ENCODE data around the gene C9orf50.

Gene C9orf50

GRCh38 chr9:129655696-129656095 is 34.8 kb upstream of the C9orf50 start:
- ATAC-seq (replicated peaks; ENCODE audit: extremely low read depth, poor library complexity, severe bottlenecking) (no peak), DNase-seq (ENCODE audit: low spot score in 2 of 2) (no peak)
- H3K27me3 Mint-ChIP-seq, result no peaks in the 10 kb centered on the region
- H3K9me3 Mint-ChIP-seq, result no peaks in the 10 kb centered on the region
- peaks cover 4% of the 10 kb centered on the region for H3K36me3 Mint-ChIP-seq (ENCODE audit: insufficient read depth)
- no peak overlapping the region for H3K27ac Mint-ChIP-seq (ENCODE audit: low read depth)
- H3K4me1 Mint-ChIP-seq, result no peaks in the 10 kb centered on the region
- no peak overlapping the region for H3K4me3 Mint-ChIP-seq

GRCh38 chr9:129655154-129655553 is 34.3 kb upstream of the C9orf50 start:
- no peak for ATAC-seq (replicated peaks; ENCODE audit: extremely low read depth, poor library complexity, severe bottlenecking)
- H3K4me1 Mint-ChIP-seq, result no peaks in the 10 kb centered on the region
- no peak for DNase-seq (ENCODE audit: low spot score in 2 of 2)
- no peak overlapping the region for H3K27ac Mint-ChIP-seq (ENCODE audit: low read depth)
- peaks cover 4% of the 10 kb centered on the region for H3K36me3 Mint-ChIP-seq (ENCODE audit: insufficient read depth)
- no peaks in the 10 kb centered on the region for H3K27me3 Mint-ChIP-seq
- H3K9me3 Mint-ChIP-seq, result no peaks in the 10 kb centered on the region
- H3K4me3 Mint-ChIP-seq, result no peak overlapping the region

GRCh38 chr9:129654554-129655040 is 33.7 kb upstream of the C9orf50 start:
- no peak overlapping the region for H3K4me3 Mint-ChIP-seq
- no peaks in the 10 kb centered on the region for H3K9me3 Mint-ChIP-seq
- no peaks in the 10 kb centered on the region for H3K4me1 Mint-ChIP-seq
- DNase-seq (ENCODE audit: low spot score in 2 of 2) (no peak), ATAC-seq (replicated peaks; ENCODE audit: extremely low read depth, poor library complexity, severe bottlenecking) (no peak)
- no peak overlapping the region for H3K27ac Mint-ChIP-seq (ENCODE audit: low read depth)
- peaks cover 4% of the 10 kb centered on the region for H3K36me3 Mint-ChIP-seq (ENCODE audit: insufficient read depth)
- no peaks in the 10 kb centered on the region for H3K27me3 Mint-ChIP-seq

GRCh38 chr9:129653823-129654553 is 33.1 kb upstream of the C9orf50 start:
- H3K27me3 Mint-ChIP-seq, result no peaks in the 10 kb centered on the region
- peaks cover 4% of the 10 kb centered on the region for H3K36me3 Mint-ChIP-seq (ENCODE audit: insufficient read depth)
- no peak overlapping the region for H3K4me3 Mint-ChIP-seq
- H3K9me3 Mint-ChIP-seq, result no peaks in the 10 kb centered on the region
- H3K27ac Mint-ChIP-seq (ENCODE audit: low read depth), result no peak overlapping the region
- no peak for ATAC-seq (replicated peaks; ENCODE audit: extremely low read depth, poor library complexity, severe bottlenecking)
- no peak for DNase-seq (ENCODE audit: low spot score in 2 of 2)
- no peaks in the 10 kb centered on the region for H3K4me1 Mint-ChIP-seq

GRCh38 chr9:129650680-129651235 is 29.9 kb upstream of the C9orf50 start:
- Mint-ChIP-seq H3K9me3 (no peaks in the 10 kb centered on the region), H3K4me1 (no peaks in the 10 kb centered on the region), H3K27ac (ENCODE audit: low read depth) (no peak overlapping the region), H3K4me3 (no peak overlapping the region), H3K36me3 (ENCODE audit: insufficient read depth) (peaks cover 2% of the 10 kb centered on the region), H3K27me3 (no peaks in the 10 kb centered on the region)
- ATAC-seq (replicated peaks; ENCODE audit: extremely low read depth, poor library complexity, severe bottlenecking) (peak; percentile 24), DNase-seq (ENCODE audit: low spot score in 2 of 2) (no peak)

- Mint-ChIP-seq H3K27ac (ENCODE audit: low read depth) (no peak overlapping the region), H3K4me1 (no peaks in the 10 kb centered on the region), H3K9me3 (no peaks in the 10 kb centered on the region), H3K36me3 (ENCODE audit: insufficient read depth) (peaks cover 4% of the 10 kb centered on the region), H3K4me3 (no peak overlapping the region), H3K27me3 (no peaks in the 10 kb centered on the region)
- no peak for ATAC-seq (replicated peaks; ENCODE audit: extremely low read depth, poor library complexity, severe bottlenecking)
- DNase-seq (ENCODE audit: low spot score in 2 of 2), result no peak
Observed at GRCh38 chr9:129649726-129650679, 29.1 kb upstream of the C9orf50 start.

- Mint-ChIP-seq H3K36me3 (ENCODE audit: insufficient read depth) (peaks cover 3% of the 10 kb centered on the region), H3K4me1 (no peaks in the 10 kb centered on the region), H3K27ac (ENCODE audit: low read depth) (no peak overlapping the region), H3K4me3 (no peak overlapping the region), H3K9me3 (no peaks in the 10 kb centered on the region), H3K27me3 (no peaks in the 10 kb centered on the region)
- no peak for DNase-seq (ENCODE audit: low spot score in 2 of 2)
- ATAC-seq (replicated peaks; ENCODE audit: extremely low read depth, poor library complexity, severe bottlenecking), result no peak
Observed at GRCh38 chr9:129648764-129649115, 27.8 kb upstream of the C9orf50 start.

GRCh38 chr9:129648092-129648763 is 27.3 kb upstream of the C9orf50 start:
- no peak for ATAC-seq (replicated peaks; ENCODE audit: extremely low read depth, poor library complexity, severe bottlenecking)
- H3K36me3 Mint-ChIP-seq (ENCODE audit: insufficient read depth), result peaks cover 2% of the 10 kb centered on the region

GRCh38 chr9:129647635-129648034 is 26.7 kb upstream of the C9orf50 start:
- Mint-ChIP-seq H3K27ac (ENCODE audit: low read depth) (no peak overlapping the region), H3K4me1 (no peaks in the 10 kb centered on the region), H3K27me3 (no peaks in the 10 kb centered on the region), H3K36me3 (ENCODE audit: insufficient read depth) (peaks cover 4% of the 10 kb centered on the region), H3K9me3 (no peaks in the 10 kb centered on the region), H3K4me3 (no peak overlapping the region)
- ATAC-seq (replicated peaks; ENCODE audit: extremely low read depth, poor library complexity, severe bottlenecking) (no peak), DNase-seq (ENCODE audit: low spot score in 2 of 2) (no peak)

More at GRCh38 chr9:129648092-129648763, 27.3 kb upstream of the C9orf50 start:
- no peaks in the 10 kb centered on the region for H3K27me3 Mint-ChIP-seq
- no peaks in the 10 kb centered on the region for H3K4me1 Mint-ChIP-seq
- no peak for DNase-seq (ENCODE audit: low spot score in 2 of 2)
- no peak overlapping the region for H3K4me3 Mint-ChIP-seq
- no peak overlapping the region for H3K27ac Mint-ChIP-seq (ENCODE audit: low read depth)
- no peaks in the 10 kb centered on the region for H3K9me3 Mint-ChIP-seq

- Mint-ChIP-seq H3K9me3 (no peaks in the 10 kb centered on the region), H3K4me1 (no peaks in the 10 kb centered on the region), H3K27me3 (no peaks in the 10 kb centered on the region), H3K4me3 (no peak overlapping the region), H3K27ac (ENCODE audit: low read depth) (no peak overlapping the region), H3K36me3 (ENCODE audit: insufficient read depth) (peaks cover 12% of the 10 kb centered on the region)
- DNase-seq (ENCODE audit: low spot score in 2 of 2), result no peak
- no peak for ATAC-seq (replicated peaks; ENCODE audit: extremely low read depth, poor library complexity, severe bottlenecking)
Observed at GRCh38 chr9:129646654-129647053, 25.8 kb upstream of the C9orf50 start.

- Mint-ChIP-seq H3K27ac (ENCODE audit: low read depth) (no peak overlapping the region), H3K4me1 (peaks cover 3% of the 10 kb centered on the region), H3K9me3 (no peaks in the 10 kb centered on the region), H3K36me3 (ENCODE audit: insufficient read depth) (peaks cover 13% of the 10 kb centered on the region), H3K27me3 (no peaks in the 10 kb centered on the region), H3K4me3 (no peak overlapping the region)
- no peak for DNase-seq (ENCODE audit: low spot score in 2 of 2)
- no peak for ATAC-seq (replicated peaks; ENCODE audit: extremely low read depth, poor library complexity, severe bottlenecking)
Observed at GRCh38 chr9:129646252-129646651, 25.4 kb upstream of the C9orf50 start.

- H3K9me3 Mint-ChIP-seq, result no peaks in the 10 kb centered on the region
- peak overlapping the region; percentile 59 for H3K27ac Mint-ChIP-seq (ENCODE audit: low read depth)
- peaks cover 8% of the 10 kb centered on the region for H3K4me1 Mint-ChIP-seq
- peaks cover 15% of the 10 kb centered on the region for H3K36me3 Mint-ChIP-seq (ENCODE audit: insufficient read depth)
- H3K27me3 Mint-ChIP-seq, result no peaks in the 10 kb centered on the region
- H3K4me3 Mint-ChIP-seq, result no peak overlapping the region
- ATAC-seq (replicated peaks; ENCODE audit: extremely low read depth, poor library complexity, severe bottlenecking) (no peak), DNase-seq (ENCODE audit: low spot score in 2 of 2) (no peak)
Observed at GRCh38 chr9:129644902-129645301, 24.0 kb upstream of the C9orf50 start.

Data from central memory CD8-positive, alpha-beta T cell (primary cell).